Uterus (tissue), 4 donors: Measurements from ENCODE around the gene RIIAD1. TPM values are rescaled to one million over a fixed set of nuclear protein-coding genes. Genes with fewer than 3 reads are reported as not detected.

Experiments
- DNase-seq, 2 donors: peaks; one replicate each; pipeline ENCODE4 v3.0.0-alpha.2; 2019 to 2020
- H3K27ac ChIP-seq, 2 donors: fragments of 200-600 bp; sonication (generic); 1 replicate in 1 of 2; 2 replicates in 1 of 2; pipeline ENCODE4 v1.5.1; 2016 to 2018
- H3K27me3 ChIP-seq, 2 donors: fragments of 200-600 bp; sonication (generic); one replicate each; pipeline ENCODE4 v1.5.1; 2018 to 2019; ENCODE audit warnings: control low read depth in 1 of 2
- H3K36me3 ChIP-seq, 2 donors: fragments of 200-600 bp; sonication (generic); one replicate each; pipeline ENCODE4 v1.5.1; 2019; ENCODE audit warnings: control low read depth in 1 of 2
- H3K4me1 ChIP-seq, 2 donors: fragments of 200-600 bp; sonication (generic); one replicate each; pipeline ENCODE4 v1.5.1; 2018 to 2019; ENCODE audit warnings: control low read depth in 1 of 2
- H3K4me3 ChIP-seq, 2 donors: fragments of 200-600 bp; sonication (generic); 1 replicate in 1 of 2; 2 replicates in 1 of 2; pipeline ENCODE4 v1.5.1; 2018 to 2019; ENCODE audit warnings: mild to moderate bottlenecking in 1 of 2
- H3K9me3 ChIP-seq, 2 donors: fragments of 200-600 bp; sonication (generic); one replicate each; pipeline ENCODE4 v1.5.1; 2019; ENCODE audit warnings: control low read depth in 1 of 2
- POLR2A ChIP-seq, 2 donors: fragments of 450-650 bp; IDR thresholded peaks; one replicate each; pipeline ENCODE4 v1.6.1; 2016; ENCODE audit warnings: antibody characterized with exemption in 2 of 2, mild to moderate bottlenecking in 1 of 2, moderate library complexity in 1 of 2
- intact Hi-C: fragments of 100-400 bp; cut with DNase I; formaldehyde crosslinking; loops from one replicate; pipeline ENCODE4 v1.15.1; 2023; ENCODE audit warnings: low total_unique reads
- total RNA-seq, 4 donors: library from RNA; depleted of rRNA in 3 of 4; stranded (reverse); fragments of >200 nt in 3 of 4; gene quantifications; one replicate each; pipeline versions ENCODE4 v1.1.0 to v1.2.4, GENCODE V29; 2014 to 2023
- TF ChIP-seq, protein P1 (sequence below), 4 experiments: fragments of 200-600 bp in 2 of 4; fragments of 450-650 bp in 2 of 4; sonication (generic) in 2 of 4; IDR thresholded peaks; one replicate each; pipeline ENCODE4 v1.5.1; 2016 to 2019; ENCODE audit warnings: antibody characterized with exemption in 4 of 4, mild to moderate bottlenecking in 2 of 4, moderate library complexity in 1 of 4
- donor health status: DM: yes; HTN: yes; CAD: no.

Gene RIIAD1
- total RNA-seq, 4 donors from 2014 or later: 1.1 to 4.3 TPM; not detected in 2

DNA sequence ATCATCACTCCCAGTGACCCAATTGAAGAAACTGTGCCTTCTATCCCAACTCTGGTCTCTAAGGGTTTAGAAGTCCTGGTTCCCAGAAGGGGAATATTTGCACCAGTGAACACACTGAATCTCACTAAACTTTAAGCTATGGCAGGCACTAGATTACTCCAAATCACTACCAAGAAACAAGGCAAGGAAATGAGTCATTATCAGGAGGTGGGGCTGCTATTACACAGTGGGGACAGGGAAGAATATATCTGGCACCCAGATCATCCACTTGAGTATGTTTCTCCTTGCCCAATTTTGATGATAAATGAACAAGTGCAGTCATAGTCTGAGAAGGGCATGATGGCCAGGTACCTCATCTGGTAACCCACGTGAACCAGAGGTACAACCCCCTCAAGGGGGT, 35.0 kb downstream of the RIIAD1 start:
- Histone ChIP-seq H3K4me1 (no peaks in the 10 kb centered on the region), H3K36me3 (no peaks in the 10 kb centered on the region), H3K27ac (no peak overlapping the region), H3K9me3 (no peaks in the 10 kb centered on the region), H3K4me3 (no peak overlapping the region), H3K27me3 (no peaks in the 10 kb centered on the region)
- DNase-seq: no peak
- intact Hi-C loops: no loop called here
- TF ChIP-seq POLR2A (IDR thresholded peaks at IDR 0.05): no peak
- TF ChIP-seq, protein P1, sequence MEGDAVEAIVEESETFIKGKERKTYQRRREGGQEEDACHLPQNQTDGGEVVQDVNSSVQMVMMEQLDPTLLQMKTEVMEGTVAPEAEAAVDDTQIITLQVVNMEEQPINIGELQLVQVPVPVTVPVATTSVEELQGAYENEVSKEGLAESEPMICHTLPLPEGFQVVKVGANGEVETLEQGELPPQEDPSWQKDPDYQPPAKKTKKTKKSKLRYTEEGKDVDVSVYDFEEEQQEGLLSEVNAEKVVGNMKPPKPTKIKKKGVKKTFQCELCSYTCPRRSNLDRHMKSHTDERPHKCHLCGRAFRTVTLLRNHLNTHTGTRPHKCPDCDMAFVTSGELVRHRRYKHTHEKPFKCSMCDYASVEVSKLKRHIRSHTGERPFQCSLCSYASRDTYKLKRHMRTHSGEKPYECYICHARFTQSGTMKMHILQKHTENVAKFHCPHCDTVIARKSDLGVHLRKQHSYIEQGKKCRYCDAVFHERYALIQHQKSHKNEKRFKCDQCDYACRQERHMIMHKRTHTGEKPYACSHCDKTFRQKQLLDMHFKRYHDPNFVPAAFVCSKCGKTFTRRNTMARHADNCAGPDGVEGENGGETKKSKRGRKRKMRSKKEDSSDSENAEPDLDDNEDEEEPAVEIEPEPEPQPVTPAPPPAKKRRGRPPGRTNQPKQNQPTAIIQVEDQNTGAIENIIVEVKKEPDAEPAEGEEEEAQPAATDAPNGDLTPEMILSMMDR (IDR thresholded peaks at IDR 0.05): no peak

- intact Hi-C loops: no loop called here
- no peak overlapping the region for H3K27ac ChIP-seq
- H3K9me3 ChIP-seq: no peaks in the 10 kb centered on the region
- no peaks in the 10 kb centered on the region for H3K27me3 ChIP-seq
- no peak overlapping the region for H3K4me3 ChIP-seq
- TF ChIP-seq, protein P1 (IDR thresholded peaks at IDR 0.05): no peak
- no peak for TF ChIP-seq POLR2A (IDR thresholded peaks at IDR 0.05)
- no peak for DNase-seq
- no peaks in the 10 kb centered on the region for H3K36me3 ChIP-seq
- H3K4me1 ChIP-seq: no peaks in the 10 kb centered on the region
Observed at GRCh38 chr1:151759241-151759640, 37.9 kb downstream of the RIIAD1 start.

GRCh38 chr1:151760597-151761385, 39.5 kb downstream of the RIIAD1 start:
- H3K4me3 ChIP-seq: no peak overlapping the region
- TF ChIP-seq POLR2A (IDR thresholded peaks at IDR 0.05): no peak
- TF ChIP-seq, protein P1 (IDR thresholded peaks at IDR 0.05): no peak
- no peaks in the 10 kb centered on the region for H3K9me3 ChIP-seq
- H3K27me3 ChIP-seq: no peaks in the 10 kb centered on the region
- no peaks in the 10 kb centered on the region for H3K4me1 ChIP-seq
- intact Hi-C loops: no loop called here
- H3K27ac ChIP-seq: no peak overlapping the region
- no peaks in the 10 kb centered on the region for H3K36me3 ChIP-seq
- DNase-seq: no peak

DNA sequence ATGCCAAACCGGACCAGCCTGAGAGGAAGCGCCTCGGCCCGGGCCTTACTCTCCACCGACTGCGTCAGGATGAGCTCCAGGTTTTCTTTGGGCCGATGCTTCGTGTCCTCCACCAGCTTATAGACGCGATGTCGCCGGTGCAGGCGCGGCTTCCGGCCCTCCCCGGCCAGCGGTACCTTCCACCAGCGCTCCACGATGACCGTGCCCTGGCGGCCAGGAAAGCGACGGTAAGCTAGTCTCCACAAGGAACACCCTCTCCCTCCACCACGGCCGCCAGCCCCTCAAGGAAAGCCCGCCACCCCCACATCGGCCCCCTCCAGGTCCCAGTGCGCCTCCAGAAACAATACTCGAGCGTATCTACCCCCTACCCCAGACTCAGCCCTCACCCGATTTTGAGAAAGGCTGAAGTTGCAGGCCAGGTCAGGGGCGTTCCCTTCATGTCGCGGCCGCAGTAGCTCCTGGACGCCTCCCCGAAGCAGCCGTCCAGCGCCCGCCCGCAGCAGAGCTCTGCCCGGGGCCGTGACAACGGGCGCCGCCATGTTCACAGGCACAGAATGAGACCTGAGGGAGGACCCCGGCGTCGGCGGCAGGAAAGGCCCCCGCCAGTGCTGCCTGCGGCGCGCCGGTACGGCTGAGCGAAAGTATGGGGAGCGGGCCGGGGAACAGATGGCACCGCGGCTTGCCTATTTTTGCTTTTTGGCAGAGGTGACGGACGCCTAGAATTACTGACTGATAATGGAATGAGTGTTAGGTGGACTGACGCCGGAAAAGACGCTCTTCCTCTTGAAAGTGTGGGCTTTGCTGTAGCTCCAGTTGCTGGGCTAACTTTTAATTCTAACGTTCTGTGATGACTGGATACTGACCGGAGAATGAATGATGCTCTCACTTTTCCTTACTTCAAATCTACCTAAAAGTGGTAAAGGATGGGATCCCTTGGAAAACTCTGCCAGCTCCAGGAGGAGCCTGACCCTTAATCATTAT, 41.9 kb downstream of the RIIAD1 start, which contains the start of gene MRPL9:
MRPL9 (minus strand) TSS at position 556 of the 981 bp plus-strand sequence; CDS start at position 539, 17 bp downstream.
- no peaks in the 10 kb centered on the region for H3K4me1 ChIP-seq
- no peaks in the 10 kb centered on the region for H3K9me3 ChIP-seq
- no peaks in the 10 kb centered on the region for H3K36me3 ChIP-seq
- peak within 1 kb of the TSS; percentile 89 to 91 for H3K27ac ChIP-seq
- intact Hi-C loops: no loop called here
- peak within 1 kb of the TSS; percentile 89 to 90 for H3K4me3 ChIP-seq
- peak in 1 of 2 donors; percentile 29 for TF ChIP-seq POLR2A (IDR thresholded peaks at IDR 0.05)
- TF ChIP-seq, protein P1 (IDR thresholded peaks at IDR 0.05): no peak
- H3K27me3 ChIP-seq: no peaks in the 10 kb centered on the region
- DNase-seq: peak; percentile 60 to 82
